K562 (cell line): ENCODE results near the gene MTHFSD.

Source experiments
- CHD1 ChIP-seq: fragments of 200-600 bp; sonication (generic); IDR thresholded peaks from one replicate; pipeline ENCODE4 v1.6.1; 2012; ENCODE audit warnings: mild to moderate bottlenecking, moderate library complexity, low read length, inconsistent platforms
- CREM ChIP-seq: IDR thresholded peaks from 2 replicates; pipeline ENCODE4 v1.6.1; 2014; ENCODE audit warnings: antibody characterized with exemption, low read depth
- GABPA ChIP-seq: fragments of 200-800 bp; sonication (Bioruptor generic); conservative IDR thresholded peaks from 2 replicates; pipeline ENCODE4 v1.6.1; 2016; ENCODE audit warnings: low read depth, missing genetic modification characterization, missing compliant biosample characterization
- HMG20B ChIP-seq: fragments of 250-450 bp; sonication (Bioruptor Pico); IDR thresholded peaks from 2 replicates; pipeline ENCODE4 v1.5.0; 2021; ENCODE audit warnings: mild to moderate bottlenecking
- KLF16 ChIP-seq: IDR thresholded peaks from 2 replicates; pipeline ENCODE4 v1.6.1; 2016; ENCODE audit warnings: antibody characterized with exemption
- TAF1 ChIP-seq: IDR thresholded peaks from 2 replicates; pipeline ENCODE4 v1.6.1; 2011; ENCODE audit warnings: mild to moderate bottlenecking, low read length, moderate library complexity; ENCODE audit not compliant: insufficient read depth, control insufficient read depth, severe bottlenecking; ENCODE audit errors: extremely low read depth
- XRCC3 ChIP-seq: fragments of 450-650 bp; IDR thresholded peaks from 2 replicates; pipeline ENCODE4 v1.6.1; 2017; ENCODE audit warnings: mild to moderate bottlenecking, moderate library complexity
- ZNF12 ChIP-seq: sonication (generic); formaldehyde crosslinking; IDR thresholded peaks from 2 replicates; pipeline ENCODE4 v1.4.0; 2020; ENCODE audit warnings: mild to moderate bottlenecking, missing genetic modification reagents
- TF ChIP-seq, protein P1 (sequence below), 2 experiments: fragments of 450-650 bp; formaldehyde crosslinking in 1 of 2; IDR thresholded peaks; 2 replicates each; pipeline versions ENCODE4 v1.4.0 to v1.6.1; 2014 to 2020; ENCODE audit warnings: mild to moderate bottlenecking in 2 of 2, borderline replicate concordance in 1 of 2, low read depth in 1 of 2
- TF ChIP-seq, protein P2 (sequence below): sonication (generic); formaldehyde crosslinking; IDR thresholded peaks from 2 replicates; pipeline ENCODE4 v1.9.0; 2022; ENCODE audit warnings: mild to moderate bottlenecking, missing genetic modification reagents
- TF ChIP-seq, protein P3 (sequence below), 3 experiments: IDR thresholded peaks in 2 of 3; conservative IDR thresholded peaks in 1 of 3; 2 replicates each; pipeline ENCODE4 v1.5.1; 2011 to 2012; ENCODE audit warnings: low read length in 3 of 3, mild to moderate bottlenecking in 3 of 3, control low read depth in 2 of 3, improper control_type of control experiment in 1 of 3, inconsistent platforms in 1 of 3, low read depth in 1 of 3, mixed read lengths in 1 of 3, moderate library complexity in 1 of 3; ENCODE audit not compliant: insufficient read depth in 2 of 3
- TF ChIP-seq, protein P4 (sequence below): sonication (generic); formaldehyde crosslinking; IDR thresholded peaks from 2 replicates; pipeline ENCODE4 v1.8.1; 2023; ENCODE audit warnings: mild to moderate bottlenecking, missing genetic modification reagents
- TF ChIP-seq, protein P5 (sequence below): fragments of 150-350 bp; conservative IDR thresholded peaks from 2 replicates; pipeline ENCODE4 v1.6.1; 2014; ENCODE audit warnings: low read length

DNA sequence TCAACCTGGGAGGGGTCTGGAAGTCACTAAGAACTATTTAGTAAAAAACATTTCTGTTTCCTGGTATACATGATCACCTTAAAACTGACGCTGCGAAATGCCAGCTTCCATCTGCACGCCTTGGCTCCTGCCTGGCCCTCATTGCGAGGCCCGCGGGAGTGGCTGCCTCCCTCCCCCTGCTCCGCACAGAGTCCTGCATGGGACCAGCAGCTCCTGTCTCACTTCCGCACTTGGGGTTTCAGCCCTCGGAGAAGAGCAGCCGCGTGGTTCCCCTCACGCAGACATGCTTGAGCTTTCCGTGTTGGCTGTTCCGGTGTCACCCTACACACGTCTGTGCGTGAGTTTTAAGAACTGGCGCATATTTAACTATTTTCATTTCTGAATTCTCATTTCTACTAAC lies 18.4 kb downstream of the MTHFSD start:
- TF ChIP-seq ZNF12 (no peak), XRCC3 (no peak), CHD1 (no peak), HMG20B (no peak), TAF1 (no peak), CREM (no peak), GABPA (no peak), KLF16 (no peak)
- TF ChIP-seq, protein P1, sequence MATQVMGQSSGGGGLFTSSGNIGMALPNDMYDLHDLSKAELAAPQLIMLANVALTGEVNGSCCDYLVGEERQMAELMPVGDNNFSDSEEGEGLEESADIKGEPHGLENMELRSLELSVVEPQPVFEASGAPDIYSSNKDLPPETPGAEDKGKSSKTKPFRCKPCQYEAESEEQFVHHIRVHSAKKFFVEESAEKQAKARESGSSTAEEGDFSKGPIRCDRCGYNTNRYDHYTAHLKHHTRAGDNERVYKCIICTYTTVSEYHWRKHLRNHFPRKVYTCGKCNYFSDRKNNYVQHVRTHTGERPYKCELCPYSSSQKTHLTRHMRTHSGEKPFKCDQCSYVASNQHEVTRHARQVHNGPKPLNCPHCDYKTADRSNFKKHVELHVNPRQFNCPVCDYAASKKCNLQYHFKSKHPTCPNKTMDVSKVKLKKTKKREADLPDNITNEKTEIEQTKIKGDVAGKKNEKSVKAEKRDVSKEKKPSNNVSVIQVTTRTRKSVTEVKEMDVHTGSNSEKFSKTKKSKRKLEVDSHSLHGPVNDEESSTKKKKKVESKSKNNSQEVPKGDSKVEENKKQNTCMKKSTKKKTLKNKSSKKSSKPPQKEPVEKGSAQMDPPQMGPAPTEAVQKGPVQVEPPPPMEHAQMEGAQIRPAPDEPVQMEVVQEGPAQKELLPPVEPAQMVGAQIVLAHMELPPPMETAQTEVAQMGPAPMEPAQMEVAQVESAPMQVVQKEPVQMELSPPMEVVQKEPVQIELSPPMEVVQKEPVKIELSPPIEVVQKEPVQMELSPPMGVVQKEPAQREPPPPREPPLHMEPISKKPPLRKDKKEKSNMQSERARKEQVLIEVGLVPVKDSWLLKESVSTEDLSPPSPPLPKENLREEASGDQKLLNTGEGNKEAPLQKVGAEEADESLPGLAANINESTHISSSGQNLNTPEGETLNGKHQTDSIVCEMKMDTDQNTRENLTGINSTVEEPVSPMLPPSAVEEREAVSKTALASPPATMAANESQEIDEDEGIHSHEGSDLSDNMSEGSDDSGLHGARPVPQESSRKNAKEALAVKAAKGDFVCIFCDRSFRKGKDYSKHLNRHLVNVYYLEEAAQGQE (IDR thresholded peaks at IDR 0.05; ENCODE audit: borderline replicate concordance), result no peak
- TF ChIP-seq, protein P1 (CRISPR knock-in tag; IDR thresholded peaks at IDR 0.05; ENCODE audit: low read depth), result no peak
- TF ChIP-seq, protein P2, sequence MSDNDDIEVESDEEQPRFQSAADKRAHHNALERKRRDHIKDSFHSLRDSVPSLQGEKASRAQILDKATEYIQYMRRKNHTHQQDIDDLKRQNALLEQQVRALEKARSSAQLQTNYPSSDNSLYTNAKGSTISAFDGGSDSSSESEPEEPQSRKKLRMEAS (CRISPR knock-in tag), result no peak
- TF ChIP-seq, protein P3, sequence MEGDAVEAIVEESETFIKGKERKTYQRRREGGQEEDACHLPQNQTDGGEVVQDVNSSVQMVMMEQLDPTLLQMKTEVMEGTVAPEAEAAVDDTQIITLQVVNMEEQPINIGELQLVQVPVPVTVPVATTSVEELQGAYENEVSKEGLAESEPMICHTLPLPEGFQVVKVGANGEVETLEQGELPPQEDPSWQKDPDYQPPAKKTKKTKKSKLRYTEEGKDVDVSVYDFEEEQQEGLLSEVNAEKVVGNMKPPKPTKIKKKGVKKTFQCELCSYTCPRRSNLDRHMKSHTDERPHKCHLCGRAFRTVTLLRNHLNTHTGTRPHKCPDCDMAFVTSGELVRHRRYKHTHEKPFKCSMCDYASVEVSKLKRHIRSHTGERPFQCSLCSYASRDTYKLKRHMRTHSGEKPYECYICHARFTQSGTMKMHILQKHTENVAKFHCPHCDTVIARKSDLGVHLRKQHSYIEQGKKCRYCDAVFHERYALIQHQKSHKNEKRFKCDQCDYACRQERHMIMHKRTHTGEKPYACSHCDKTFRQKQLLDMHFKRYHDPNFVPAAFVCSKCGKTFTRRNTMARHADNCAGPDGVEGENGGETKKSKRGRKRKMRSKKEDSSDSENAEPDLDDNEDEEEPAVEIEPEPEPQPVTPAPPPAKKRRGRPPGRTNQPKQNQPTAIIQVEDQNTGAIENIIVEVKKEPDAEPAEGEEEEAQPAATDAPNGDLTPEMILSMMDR (IDR thresholded peaks at IDR 0.05 in 2 of 3, conservative IDR thresholded peaks at IDR 0.05 in 1 of 3; ENCODE audit: insufficient read depth in 2 of 3, low read depth in 1 of 3, low read length in 3 of 3), result no peak
- TF ChIP-seq, protein P4, sequence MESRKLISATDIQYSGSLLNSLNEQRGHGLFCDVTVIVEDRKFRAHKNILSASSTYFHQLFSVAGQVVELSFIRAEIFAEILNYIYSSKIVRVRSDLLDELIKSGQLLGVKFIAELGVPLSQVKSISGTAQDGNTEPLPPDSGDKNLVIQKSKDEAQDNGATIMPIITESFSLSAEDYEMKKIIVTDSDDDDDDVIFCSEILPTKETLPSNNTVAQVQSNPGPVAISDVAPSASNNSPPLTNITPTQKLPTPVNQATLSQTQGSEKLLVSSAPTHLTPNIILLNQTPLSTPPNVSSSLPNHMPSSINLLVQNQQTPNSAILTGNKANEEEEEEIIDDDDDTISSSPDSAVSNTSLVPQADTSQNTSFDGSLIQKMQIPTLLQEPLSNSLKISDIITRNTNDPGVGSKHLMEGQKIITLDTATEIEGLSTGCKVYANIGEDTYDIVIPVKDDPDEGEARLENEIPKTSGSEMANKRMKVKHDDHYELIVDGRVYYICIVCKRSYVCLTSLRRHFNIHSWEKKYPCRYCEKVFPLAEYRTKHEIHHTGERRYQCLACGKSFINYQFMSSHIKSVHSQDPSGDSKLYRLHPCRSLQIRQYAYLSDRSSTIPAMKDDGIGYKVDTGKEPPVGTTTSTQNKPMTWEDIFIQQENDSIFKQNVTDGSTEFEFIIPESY (CRISPR knock-in tag), result no peak
- TF ChIP-seq, protein P5, sequence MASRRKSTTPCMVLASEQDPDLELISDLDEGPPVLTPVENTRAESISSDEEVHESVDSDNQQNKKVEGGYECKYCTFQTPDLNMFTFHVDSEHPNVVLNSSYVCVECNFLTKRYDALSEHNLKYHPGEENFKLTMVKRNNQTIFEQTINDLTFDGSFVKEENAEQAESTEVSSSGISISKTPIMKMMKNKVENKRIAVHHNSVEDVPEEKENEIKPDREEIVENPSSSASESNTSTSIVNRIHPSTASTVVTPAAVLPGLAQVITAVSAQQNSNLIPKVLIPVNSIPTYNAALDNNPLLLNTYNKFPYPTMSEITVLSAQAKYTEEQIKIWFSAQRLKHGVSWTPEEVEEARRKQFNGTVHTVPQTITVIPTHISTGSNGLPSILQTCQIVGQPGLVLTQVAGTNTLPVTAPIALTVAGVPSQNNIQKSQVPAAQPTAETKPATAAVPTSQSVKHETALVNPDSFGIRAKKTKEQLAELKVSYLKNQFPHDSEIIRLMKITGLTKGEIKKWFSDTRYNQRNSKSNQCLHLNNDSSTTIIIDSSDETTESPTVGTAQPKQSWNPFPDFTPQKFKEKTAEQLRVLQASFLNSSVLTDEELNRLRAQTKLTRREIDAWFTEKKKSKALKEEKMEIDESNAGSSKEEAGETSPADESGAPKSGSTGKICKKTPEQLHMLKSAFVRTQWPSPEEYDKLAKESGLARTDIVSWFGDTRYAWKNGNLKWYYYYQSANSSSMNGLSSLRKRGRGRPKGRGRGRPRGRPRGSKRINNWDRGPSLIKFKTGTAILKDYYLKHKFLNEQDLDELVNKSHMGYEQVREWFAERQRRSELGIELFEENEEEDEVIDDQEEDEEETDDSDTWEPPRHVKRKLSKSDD, result no peak
